RPMI7951 (cell line): ENCODE results near the gene CDC42BPB. TPM values are rescaled to one million over a fixed set of nuclear protein-coding genes. Genes with fewer than 3 reads are reported as not detected.
"Not testable (repeated sequence)": the region's sequence is repeated elsewhere in the genome, so short reads cannot be mapped to it uniquely, and the experiment has no call there.

Experiments used
- DNase-seq: peaks from one replicate; pipeline ENCODE4 v3.0.0-alpha.2; 2012; ENCODE audit warnings: low read depth
- total RNA-seq: library from RNA; depleted of rRNA; stranded (reverse); fragments of >200 nt; shearing (Covaris generic); gene quantifications from 2 replicates; pipeline ENCODE4 v1.2.3, GENCODE V29; 2014; rRNA removed

Gene CDC42BPB
- total RNA-seq, 1 experiment from 2014 or later, result 22.0 TPM

DNA sequence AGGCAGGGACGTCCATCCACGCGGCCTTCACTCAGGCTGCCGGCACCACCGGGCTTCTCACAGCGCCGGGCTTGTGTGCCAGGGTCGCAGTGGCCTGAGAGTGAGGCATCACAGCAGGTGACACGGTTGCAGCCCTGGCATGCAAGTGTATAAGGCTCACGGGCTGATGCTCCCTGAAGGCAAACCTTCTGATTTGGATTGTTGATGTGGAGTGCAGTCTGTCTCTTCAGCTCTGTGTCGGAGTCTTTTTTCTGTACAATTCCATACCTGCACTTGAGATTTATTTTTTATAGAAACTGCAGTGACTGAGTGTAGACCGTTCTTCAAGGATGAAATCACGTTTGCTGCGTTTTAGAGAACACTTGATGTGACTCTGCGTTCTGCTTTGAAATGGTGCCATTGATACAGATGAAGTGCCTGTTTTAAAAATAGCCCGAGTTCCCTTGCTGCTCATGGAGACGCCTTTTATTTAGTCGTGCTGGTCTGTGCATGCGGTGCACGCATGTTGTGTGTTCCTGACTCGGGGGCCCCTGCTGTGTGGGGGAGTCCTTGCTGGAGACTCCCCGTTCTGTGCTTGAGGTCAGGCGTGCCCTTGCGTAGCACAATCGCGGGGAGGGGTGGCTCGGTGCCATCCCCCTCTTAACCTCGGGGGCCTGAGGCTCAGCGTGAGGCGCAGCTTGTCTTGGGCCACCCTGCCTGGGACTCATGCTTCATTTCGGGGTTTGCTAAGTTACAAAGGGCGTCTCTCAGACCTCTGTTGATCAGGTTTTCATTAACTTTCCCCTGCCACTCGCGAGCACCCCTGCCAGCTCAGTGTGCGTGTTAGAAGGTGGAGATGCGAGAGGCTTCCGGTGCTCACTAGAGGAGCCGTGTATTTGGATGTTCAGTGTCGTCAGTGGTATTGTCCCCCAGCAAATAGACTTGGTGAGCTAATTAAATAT is 156.4 kb downstream of the CDC42BPB start:
- DNase-seq, result no peak

DNA sequence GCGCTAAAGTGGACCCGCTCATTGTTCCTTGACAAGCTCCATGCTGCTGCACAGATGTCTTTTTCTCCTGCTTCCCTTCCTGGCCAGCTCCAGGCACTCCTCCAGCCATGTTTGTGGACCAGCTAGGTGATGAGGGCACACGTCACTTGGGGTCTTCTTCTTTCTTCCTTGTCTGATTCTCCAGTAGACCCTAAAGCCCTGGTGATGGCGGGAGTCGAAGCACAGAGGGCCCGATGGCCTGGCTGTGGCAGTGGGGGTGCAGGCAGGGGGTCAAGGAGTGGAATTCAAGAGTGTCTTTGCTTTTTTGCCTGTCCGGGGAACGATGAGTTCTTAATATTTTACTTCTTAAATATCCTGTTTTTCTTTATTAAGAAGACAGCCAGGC is 157.8 kb downstream of the CDC42BPB start:
- DNase-seq, result no peak

DNA sequence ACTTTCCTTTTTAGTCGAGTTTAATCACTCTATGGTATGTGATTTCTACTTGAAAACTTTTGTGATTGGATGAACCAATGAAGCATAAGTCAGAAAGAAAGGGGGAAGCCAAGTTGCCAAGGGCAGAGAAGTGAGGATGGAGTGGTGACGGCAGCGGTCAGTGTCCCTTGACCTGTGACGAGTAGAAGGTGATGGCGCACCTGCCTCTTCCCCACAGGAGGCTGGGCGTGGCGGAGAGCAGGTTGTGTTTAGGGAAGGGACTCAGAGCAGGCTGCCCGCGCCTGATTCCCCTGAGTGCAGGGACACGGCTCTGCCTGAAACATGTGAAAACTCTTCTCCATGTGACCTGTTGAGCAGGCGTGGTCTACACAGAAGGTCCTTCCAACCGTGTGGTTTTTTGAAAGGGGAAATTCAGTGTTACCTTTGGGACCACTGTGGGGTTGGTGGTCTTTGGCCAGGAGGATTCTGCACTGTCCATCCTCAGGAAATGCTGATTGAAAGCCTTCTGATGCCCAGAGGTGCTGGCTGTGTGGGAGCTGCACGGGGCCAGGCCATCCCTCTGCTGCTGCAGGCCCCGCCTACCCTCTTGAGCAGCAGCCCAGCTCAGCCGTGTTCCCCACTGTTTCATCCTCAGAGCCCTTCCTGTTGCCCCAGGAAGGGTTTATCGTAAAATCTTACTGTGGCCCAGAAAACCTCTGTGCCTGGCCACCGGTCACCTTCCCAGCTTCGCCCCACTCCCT is 158.4 kb downstream of the CDC42BPB start:
- no peak for DNase-seq

DNA sequence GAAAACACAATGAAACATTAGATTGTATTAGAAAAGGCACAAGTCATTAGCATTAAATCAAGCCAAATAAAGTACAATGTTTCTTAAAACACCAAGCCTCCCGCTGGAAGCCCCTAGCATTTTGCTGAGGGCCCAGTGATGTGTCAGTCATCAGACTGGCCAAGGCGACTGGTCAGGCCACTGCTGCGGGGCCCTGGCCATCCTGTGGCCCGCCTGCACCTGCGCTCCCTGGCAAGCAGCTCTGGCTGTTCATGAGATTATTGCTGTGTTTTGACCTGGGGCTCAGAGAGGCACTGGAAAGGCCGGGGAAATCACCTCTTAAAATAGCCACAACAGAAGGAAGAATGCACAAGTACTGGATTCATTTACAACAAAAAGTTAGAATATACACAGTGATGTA is 159.1 kb downstream of the CDC42BPB start:
- no peak for DNase-seq

DNA sequence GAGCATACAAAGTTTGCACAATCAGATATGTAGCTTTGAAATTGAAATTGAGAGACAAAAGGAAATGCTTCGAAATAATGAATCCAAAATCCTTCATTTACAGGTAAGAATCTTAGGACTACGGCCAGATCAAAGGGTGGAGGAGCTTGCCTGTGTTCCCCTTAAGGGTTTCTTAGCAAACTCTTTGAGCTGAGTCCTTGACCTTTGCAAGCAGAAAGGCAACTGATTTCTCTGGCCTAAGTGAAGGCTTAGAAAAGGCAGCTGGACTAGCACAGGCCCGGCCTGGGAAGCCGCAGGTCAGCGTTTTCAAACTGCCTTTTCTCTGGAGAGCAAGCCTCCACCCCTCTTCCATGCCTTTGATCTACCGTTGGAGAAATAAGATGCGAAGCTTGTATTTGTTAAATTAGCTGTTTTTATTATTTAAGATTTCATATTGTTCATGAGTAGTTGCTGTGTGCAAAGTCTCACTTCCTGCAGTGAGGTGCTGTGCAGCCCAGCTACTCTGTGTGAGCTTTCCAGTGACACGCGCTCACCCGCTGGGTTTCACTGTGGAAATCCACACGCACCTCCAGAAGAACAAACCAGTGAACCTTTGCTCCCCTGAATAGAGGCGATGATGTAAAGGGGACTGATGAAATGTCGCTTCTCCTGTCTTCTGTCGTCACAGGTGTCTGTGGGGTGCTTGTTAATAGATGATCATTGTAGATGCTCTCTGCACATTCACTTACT is 159.9 kb downstream of the CDC42BPB start:
- DNase-seq, result no peak

DNA sequence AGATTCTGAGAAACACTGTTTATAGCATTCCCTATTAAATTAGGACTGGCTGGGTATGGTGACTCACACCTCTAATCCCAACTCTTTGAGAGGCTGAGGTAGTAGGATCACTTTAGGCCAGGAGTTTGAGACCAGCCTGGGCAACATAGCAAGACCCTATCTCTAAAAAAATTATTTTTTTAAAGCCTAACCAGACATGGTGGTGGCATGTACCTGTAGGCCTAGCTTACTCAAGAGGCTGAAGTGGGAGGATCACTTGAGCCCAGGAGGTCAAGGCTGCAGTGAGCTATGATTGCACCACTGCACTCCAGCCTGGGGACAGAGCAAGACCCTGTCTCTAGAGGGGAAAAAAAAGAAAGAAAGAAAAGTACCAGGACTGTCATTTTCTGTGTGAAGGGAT is 160.6 kb downstream of the CDC42BPB start:
- not testable (repeated sequence) for DNase-seq

DNA sequence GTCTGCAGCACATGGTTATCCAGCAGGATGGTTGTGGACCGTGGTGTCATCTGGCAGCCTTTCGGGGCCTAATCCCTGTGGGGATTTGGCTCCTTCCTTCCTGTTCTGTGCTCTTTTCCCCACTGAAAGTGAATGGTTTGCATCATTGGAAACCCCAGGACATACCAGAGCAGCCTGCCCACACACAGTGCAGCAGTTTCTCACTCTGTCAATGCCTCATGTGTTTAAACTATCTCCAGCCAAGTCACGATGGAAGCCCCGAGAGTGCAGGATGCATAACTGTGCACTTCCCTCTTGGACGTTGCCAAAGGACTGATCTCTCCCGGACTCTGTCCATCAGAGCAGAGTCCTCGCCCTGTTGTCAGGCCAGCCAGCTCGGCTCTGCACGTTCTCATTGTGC is 163.9 kb downstream of the CDC42BPB start:
- no peak for DNase-seq

DNA sequence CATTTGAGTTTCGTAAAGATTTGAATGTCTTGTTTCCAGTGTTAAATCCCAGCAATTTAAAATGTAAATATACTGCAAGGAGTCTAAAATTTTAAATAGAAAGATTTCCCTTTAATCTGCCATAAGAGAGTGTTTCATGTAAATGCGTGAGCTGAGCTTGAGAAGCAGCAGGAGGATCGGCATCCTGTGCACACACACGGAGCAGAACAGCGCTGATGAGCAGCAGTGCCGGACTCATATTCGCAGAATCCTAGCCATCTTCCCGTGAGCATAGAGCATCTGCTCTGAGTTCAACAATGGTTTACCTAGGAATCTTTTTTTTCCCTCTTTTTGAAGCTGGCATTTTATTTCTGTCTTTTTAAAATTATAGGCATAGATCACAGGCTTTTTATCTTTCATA is 164.7 kb downstream of the CDC42BPB start:
- DNase-seq, result no peak

DNA sequence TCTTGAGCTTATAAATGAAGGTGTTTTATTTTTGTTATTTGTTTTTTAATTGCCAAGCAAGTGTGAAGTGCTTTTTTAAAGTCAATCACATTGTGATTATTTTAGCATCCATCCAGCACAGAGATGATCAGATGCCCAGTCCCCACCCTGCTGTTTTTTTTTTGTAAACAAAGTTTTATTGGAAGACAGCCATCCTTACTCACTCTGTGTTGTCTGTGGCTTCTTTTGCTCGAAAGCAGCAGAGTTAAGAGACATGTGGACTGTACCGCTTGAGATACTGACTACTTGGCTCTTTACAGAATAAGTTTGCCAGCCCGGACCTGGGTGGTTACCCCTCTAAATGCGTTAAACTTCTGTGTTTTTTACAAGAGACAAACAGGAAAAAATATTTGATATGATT is 165.8 kb downstream of the CDC42BPB start:
- DNase-seq, result peak; percentile 2

DNA sequence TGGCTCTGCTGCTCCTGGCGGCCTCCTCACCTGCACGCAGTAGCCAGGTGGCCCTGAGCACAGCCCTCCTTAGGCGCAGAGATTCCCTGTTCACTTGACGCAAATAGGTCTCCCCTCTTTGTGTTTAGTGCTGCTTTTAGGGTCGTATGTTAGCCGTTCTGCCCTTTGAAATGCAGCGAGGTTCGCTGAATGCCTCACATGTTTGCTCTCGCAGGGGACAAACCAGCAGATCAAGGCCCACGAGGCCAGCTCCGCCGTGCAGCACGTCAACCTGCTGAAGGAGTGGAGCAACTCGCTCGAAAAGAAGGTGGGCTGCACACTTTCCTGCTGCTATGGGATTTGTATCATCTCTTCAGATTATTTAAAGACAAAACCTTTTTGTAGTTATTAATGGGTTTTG is 166.2 kb downstream of the CDC42BPB start:
- DNase-seq, result no peak

DNA sequence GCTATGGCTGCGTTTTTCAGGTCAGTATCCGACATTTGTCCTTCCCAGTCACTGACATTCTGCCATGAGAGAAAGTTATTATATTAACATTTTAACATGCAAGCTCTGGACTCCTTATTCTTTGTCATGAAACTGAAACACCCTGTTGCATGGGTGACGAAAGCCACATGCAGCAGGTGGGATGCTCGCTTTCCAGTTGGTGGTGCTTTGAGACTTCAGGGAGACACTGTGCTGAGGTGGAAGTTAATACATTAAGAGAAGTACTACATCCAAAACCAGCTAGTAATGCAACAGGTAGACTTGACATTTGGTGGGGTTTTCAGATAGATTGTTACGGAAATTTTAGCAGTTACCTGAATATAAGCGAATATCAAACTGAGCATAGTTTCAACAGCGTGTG is 167.7 kb downstream of the CDC42BPB start:
- no peak for DNase-seq

DNA sequence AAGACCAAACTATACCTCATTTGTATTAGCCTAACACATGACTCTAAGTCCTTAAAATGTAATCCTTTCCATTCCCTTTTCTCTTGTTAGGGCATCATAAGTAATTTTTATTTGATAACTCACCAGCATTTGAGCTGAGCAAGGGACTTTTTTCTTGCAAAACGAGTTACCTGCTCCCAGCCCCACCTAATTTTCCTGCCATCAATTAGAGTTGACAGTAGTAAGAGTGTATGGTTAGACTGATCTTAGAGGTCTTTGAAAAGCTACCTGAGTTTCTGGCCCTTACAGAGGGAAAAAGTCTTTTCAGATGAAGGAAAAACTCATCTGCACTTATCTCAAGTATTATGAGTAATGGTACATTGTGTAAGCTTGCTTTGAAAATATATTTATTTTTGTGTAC is 168.6 kb downstream of the CDC42BPB start:
- DNase-seq, result no peak

DNA sequence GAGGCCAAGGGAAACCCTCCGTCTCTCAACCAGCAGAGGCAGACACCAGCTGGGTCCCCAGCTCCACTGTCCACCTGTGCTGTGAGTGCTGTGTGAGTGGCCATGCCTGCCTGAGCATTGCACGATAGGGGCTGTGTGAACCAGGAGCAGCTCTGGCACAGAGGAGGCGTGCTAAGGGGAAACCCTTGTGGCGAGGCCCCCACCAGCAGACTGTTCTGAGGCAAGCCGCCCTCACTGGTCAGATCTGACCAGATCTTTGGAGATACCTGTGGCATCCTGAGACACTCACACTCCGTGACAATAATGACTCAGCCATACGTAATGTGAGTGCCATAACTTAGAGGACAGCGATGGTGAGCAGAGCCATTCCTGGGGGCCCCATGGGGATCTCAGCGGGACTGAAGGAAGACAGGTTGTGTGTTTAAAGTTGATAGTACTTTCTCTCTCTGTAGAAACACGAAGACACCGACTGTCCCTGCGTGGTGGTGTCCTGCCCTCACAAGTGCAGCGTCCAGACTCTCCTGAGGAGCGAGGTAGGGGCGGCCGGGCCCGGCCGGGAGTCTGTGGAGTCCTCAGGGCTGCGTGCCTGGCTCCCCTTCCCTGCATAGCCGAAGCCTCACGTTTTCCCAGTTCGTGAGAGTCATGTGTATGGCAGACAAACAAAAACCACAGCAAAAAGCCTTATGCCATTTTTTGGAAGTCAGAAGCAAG is 171.5 kb downstream of the CDC42BPB start:
- no peak for DNase-seq

DNA sequence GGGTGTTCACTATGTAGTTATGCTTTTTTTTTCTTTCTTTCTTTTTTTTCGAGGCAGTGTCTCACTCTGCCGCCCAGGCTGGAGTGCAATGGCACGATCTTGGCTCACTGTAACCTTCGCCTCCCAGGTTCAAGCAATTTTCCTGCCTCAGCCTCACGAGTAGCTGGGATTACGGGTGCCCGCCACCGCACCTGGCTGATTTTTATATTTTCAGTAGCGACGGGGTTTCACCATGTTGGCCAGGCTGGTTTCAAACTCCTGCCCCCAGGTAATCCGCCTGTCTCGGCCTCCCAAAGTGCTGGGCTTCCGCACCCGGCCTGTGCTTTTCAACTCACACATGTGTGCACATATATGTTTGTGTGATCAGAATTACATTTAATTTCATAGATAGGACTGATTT is 173.8 kb downstream of the CDC42BPB start:
- DNase-seq, result no peak

DNA sequence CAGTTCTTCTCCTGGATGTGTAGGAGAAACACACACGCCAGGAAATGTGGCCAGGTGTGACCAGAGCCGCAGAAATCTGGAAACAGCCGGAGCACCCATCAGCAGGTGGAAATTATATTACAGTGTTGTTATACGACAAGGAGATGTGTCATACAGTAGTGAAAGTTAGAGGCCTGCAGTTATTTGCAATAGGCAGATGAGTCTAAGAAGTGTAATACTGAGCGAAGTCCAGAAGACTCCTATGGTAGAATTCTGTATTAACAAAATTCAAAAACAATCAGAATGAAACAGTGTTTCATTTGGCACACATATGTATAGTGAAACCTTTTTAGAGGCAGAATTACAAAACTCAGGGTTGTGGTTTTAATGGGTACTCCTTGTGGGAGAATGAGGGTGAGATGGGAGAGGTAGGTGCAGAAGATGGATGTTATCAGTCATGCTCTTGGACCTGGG is 174.2 kb downstream of the CDC42BPB start:
- no peak for DNase-seq

Other genes starting within 250 kb of the CDC42BPB start
- gene AMN, start 134.9 kb downstream of the CDC42BPB start, total RNA-seq, result not detected in 2 replicates
- gene LBHD2, start 26.7 kb upstream of the CDC42BPB start, total RNA-seq, result not detected in 2 replicates
- gene EXOC3L4, start 37.2 kb upstream of the CDC42BPB start, total RNA-seq, result not detected in 2 replicates
- gene TNFAIP2, start 65.9 kb upstream of the CDC42BPB start, total RNA-seq, result 20.5 and 32.0 TPM in 2 replicates